GM12878 (cell line): ENCODE results near the gene ZNF79. TPM values are rescaled to one million over a fixed set of nuclear protein-coding genes. Genes with fewer than 3 reads are reported as not detected.

Experiments used
- ATAC-seq: fragments of 200-7000 bp; cut with Tn5 transposase; 3 replicates; pipeline ENCODE4 v1.9.1; 2020; ENCODE audit warnings: mild to moderate bottlenecking, moderate library complexity
- BruUV-seq: library from RNA; stranded (reverse); fragments of 400-500 nt; replicated peaks from 2 replicates; lab custom pipeline; 2021; lab: Mats Ljungman, UMichigan
- CTCF ChIA-PET: fragments of 300-600 bp; sonication (Branson Sonifier 250); formaldehyde crosslinking; extraction: SDS; loops from one replicate; lab custom pipeline; 2021; ENCODE audit warnings: inconsistent platforms; lab: Yijun Ruan, JAX
- POLR2A ChIA-PET: fragments of 350-600 bp; formaldehyde crosslinking; extraction: SDS; loops from one replicate; lab custom pipeline; 2021; ENCODE audit warnings: inconsistent platforms; lab: Charles Lee
- RAD21 ChIA-PET: fragments of 300-600 bp; sonication (Branson Sonifier 250); formaldehyde crosslinking; loops from one replicate; lab custom pipeline; 2023; ENCODE audit warnings: antibody characterized with exemption; ENCODE audit not compliant: unreplicated experiment; lab: Charles Lee
- SMC1A ChIA-PET: fragments of 300-600 bp; sonication (Branson Sonifier 250); formaldehyde crosslinking; loops from one replicate; lab custom pipeline; 2023; ENCODE audit not compliant: unreplicated experiment, uncharacterized antibody; lab: Charles Lee
- DNase-seq: peaks from one replicate; pipeline ENCODE4 v3.0.0-alpha.2; 2011; ENCODE audit warnings: low read depth, low spot score
- FAIRE-seq: peaks from 3 replicates; lab custom pipeline; 2011; peaks lifted over from hg19 to GRCh38; lab: Jason Lieb, UNC
- H2AFZ ChIP-seq: 2 replicates; pipeline ENCODE4 v1.6.0; 2011; ENCODE audit warnings: low read depth, low read length, control low read depth; ENCODE audit not compliant: control insufficient read depth
- H3K27ac ChIP-seq: 2 replicates; pipeline ENCODE4 v1.5.1; 2011; ENCODE audit warnings: control low read depth; ENCODE audit not compliant: control insufficient read depth, insufficient read depth
- H3K27me3 ChIP-seq, 2 experiments: replicated peaks in 1 of 2; 2 replicates each; pipeline versions ENCODE4 v1.6.0 to v1.6.1; 2011; ENCODE audit warnings: low read length in 1 of 2; ENCODE audit not compliant: control insufficient read depth in 2 of 2, insufficient read depth in 2 of 2
- H3K36me3 ChIP-seq, 2 experiments: 2 replicates each; pipeline ENCODE4 v1.5.1; 2011; ENCODE audit warnings: low read length in 1 of 2; ENCODE audit not compliant: control insufficient read depth in 2 of 2, insufficient read depth in 2 of 2
- H3K4me1 ChIP-seq: 2 replicates; pipeline ENCODE4 v1.6.1; 2011; ENCODE audit warnings: mild to moderate bottlenecking, low read length, moderate library complexity, mixed read lengths; ENCODE audit not compliant: control insufficient read depth, insufficient read depth
- H3K4me2 ChIP-seq: 2 replicates; pipeline ENCODE4 v1.6.0; 2011; ENCODE audit warnings: control low read depth; ENCODE audit not compliant: control insufficient read depth, insufficient read depth
- H3K4me3 ChIP-seq: fragments of 200-600 bp; sonication (generic); 2 replicates; pipeline ENCODE4 v1.5.1; 2016
- H3K79me2 ChIP-seq: 2 replicates; pipeline ENCODE4 v1.6.0; 2011; ENCODE audit warnings: low read length; ENCODE audit not compliant: control insufficient read depth, insufficient read depth
- H3K9ac ChIP-seq: 2 replicates; pipeline ENCODE4 v1.8.0; 2011; ENCODE audit warnings: low read length, control low read depth, mixed read lengths; ENCODE audit not compliant: control insufficient read depth, insufficient read depth
- H3K9me3 ChIP-seq: replicated peaks from 3 replicates; pipeline ENCODE4 v1.5.1; 2011; ENCODE audit warnings: mild to moderate bottlenecking, low read length; ENCODE audit not compliant: control insufficient read depth, insufficient read depth
- H4K20me1 ChIP-seq: 2 replicates; pipeline ENCODE4 v1.6.0; 2011; ENCODE audit not compliant: control insufficient read depth, insufficient read depth
- CHD1 ChIP-seq: IDR thresholded peaks from 2 replicates; pipeline ENCODE4 v1.6.1; 2012; ENCODE audit warnings: low read depth, low read length, improper control_type of control experiment
- FOXK2 ChIP-seq: fragments of 450-650 bp; IDR thresholded peaks from 2 replicates; pipeline ENCODE4 v1.6.1; 2017; ENCODE audit warnings: mild to moderate bottlenecking, moderate library complexity
- KLF5 ChIP-seq: fragments of 450-650 bp; IDR thresholded peaks from 2 replicates; pipeline ENCODE4 v1.6.1; 2014; ENCODE audit warnings: mild to moderate bottlenecking; ENCODE audit not compliant: partially characterized antibody
- MXI1 ChIP-seq: fragments of 150-350 bp; IDR thresholded peaks from 2 replicates; pipeline ENCODE4 v1.6.1; 2011; ENCODE audit warnings: low read depth, mild to moderate bottlenecking, inconsistent platforms, low read length, improper control_type of control experiment
- NFYB ChIP-seq: IDR thresholded peaks from 2 replicates; pipeline ENCODE4 v1.6.1; 2011; ENCODE audit warnings: low read depth, mild to moderate bottlenecking, low read length, improper control_type of control experiment, moderate library complexity; ENCODE audit not compliant: insufficient read depth
- POLR2AphosphoS2 ChIP-seq: IDR thresholded peaks from 2 replicates; pipeline ENCODE4 v1.6.1; 2011; ENCODE audit warnings: low read depth, mild to moderate bottlenecking, low read length, improper control_type of control experiment, moderate library complexity
- RAD21 ChIP-seq: IDR thresholded peaks from 2 replicates; pipeline ENCODE4 v1.6.1; 2011; ENCODE audit warnings: mild to moderate bottlenecking, low read depth, low read length, moderate library complexity; ENCODE audit not compliant: insufficient read depth
- RAD51 ChIP-seq: fragments of 450-650 bp; IDR thresholded peaks from 2 replicates; pipeline ENCODE4 v1.6.1; 2016; ENCODE audit warnings: moderate library complexity, mild to moderate bottlenecking, inconsistent platforms
- RELA ChIP-seq: fragments of 450-650 bp; IDR thresholded peaks from 2 replicates; pipeline ENCODE4 v1.8.0; 2014; ENCODE audit warnings: borderline replicate concordance; ENCODE audit not compliant: partially characterized antibody
- STAT3 ChIP-seq: IDR thresholded peaks from 2 replicates; pipeline ENCODE4 v1.6.1; 2011; ENCODE audit warnings: low read depth, low read length, improper control_type of control experiment
- TCF12 ChIP-seq: IDR thresholded peaks from 2 replicates; pipeline ENCODE4 v1.6.1; 2011; ENCODE audit warnings: low read depth, mild to moderate bottlenecking, low read length
- WGBS: methylation state at CpG from one replicate; pipeline ENCODE4 v1.1.6; 2016; ENCODE audit warnings: low lambda C conversion rate; ENCODE audit not compliant: insufficient replicate concordance, insufficient coverage; ENCODE audit errors: missing lambda C conversion rate; 5-methylcytosine and 5-hydroxymethylcytosine counted together
- in situ Hi-C: fragments of 300-500 bp; cut with MboI; formaldehyde crosslinking; loops from 9 replicates; pipeline ENCODE4 v1.14.3; 2018; ENCODE audit warnings: mixed read lengths
- intact Hi-C: fragments of 100-400 bp; cut with micrococcal nuclease; formaldehyde crosslinking; loops from one replicate; pipeline ENCODE4 v1.14.2; 2022; ENCODE audit not compliant: unreplicated experiment
- polyA plus RNA-seq, 11 experiments: library from polyadenylated mRNA; depleted of rRNA in 4 of 11; unstranded in 6 of 11; stranded (reverse) in 5 of 11; fragments of >200 nt; fragmentation: Nextera tagmentation in 4 of 11; fragmentation: Illumina TruSeq in 1 of 11; extraction: Ambion mirVana in 4 of 11; extraction: Trizol in 1 of 11; gene quantifications; 1 replicate in 1 of 11; 2 replicates in 10 of 11; pipeline versions ENCODE4 v1.2.1 to v1.2.3, GENCODE V29; 2011 to 2016; ENCODE audit warnings: inconsistent platforms in 2 of 11, missing spikeins in 2 of 11, low read depth in 1 of 11
- total RNA-seq, 4 experiments: library from RNA; depleted of rRNA in 3 of 4; stranded (reverse); fragments of >200 nt in 3 of 4; fragmentation: Illumina TruSeq in 1 of 4; extraction: Trizol in 1 of 4; gene quantifications; 2 replicates each; pipeline versions ENCODE4 v1.2.1 to v1.2.3, GENCODE V29; 2013 to 2021
- TF ChIP-seq, protein P1 (sequence below): fragments of 450-650 bp; IDR thresholded peaks from 2 replicates; pipeline ENCODE4 v1.6.1; 2016; ENCODE audit warnings: mild to moderate bottlenecking, moderate library complexity, borderline replicate concordance
- TF ChIP-seq, protein P2 (sequence below): IDR thresholded peaks from 2 replicates; pipeline ENCODE4 v1.6.1; 2011; ENCODE audit warnings: borderline replicate concordance, low read depth, mild to moderate bottlenecking, moderate library complexity, low read length; ENCODE audit not compliant: insufficient read depth, poor library complexity, severe bottlenecking
- TF ChIP-seq, protein P3 (sequence below): IDR thresholded peaks from 2 replicates; pipeline ENCODE4 v1.6.1; 2012; ENCODE audit warnings: improper control_type of control experiment, low read depth, low read length; ENCODE audit not compliant: insufficient replicate concordance

Gene ZNF79
- total and polyA plus RNA-seq, 10 of the 15 experiments (the other 5 are each of a cell fraction or from before 2014, with no cell fraction given), result 1.8 to 14.1 (median 11.7) TPM

DNA sequence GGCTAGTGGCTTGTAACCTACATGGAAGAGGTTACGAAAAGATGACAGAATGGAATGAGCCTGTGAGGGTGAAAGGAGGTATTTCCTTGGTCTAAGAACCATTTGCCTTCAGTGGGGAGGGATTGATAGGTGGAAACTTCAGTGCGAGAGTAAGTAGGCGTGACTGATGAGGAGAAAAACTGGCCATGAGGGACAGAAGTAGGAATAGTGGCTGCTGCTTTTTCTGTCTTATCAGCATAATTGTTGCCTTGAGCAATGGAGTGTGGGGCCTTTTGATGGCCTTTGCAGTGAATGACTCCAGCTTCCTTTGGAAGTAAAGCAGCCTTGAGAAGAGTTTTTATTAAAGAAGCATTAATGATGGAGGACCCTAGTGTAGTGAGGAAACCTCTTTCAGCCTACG is 9.0 kb upstream of the ZNF79 start:
- no peaks in the 10 kb centered on the region for H3K4me1 ChIP-seq
- no peak for ATAC-seq
- no peak overlapping the region for H3K9ac ChIP-seq
- in situ Hi-C loops (no loop called here), intact Hi-C loops (no loop called here)
- no peak for FAIRE-seq
- H3K27me3 ChIP-seq, result no peaks in the 10 kb centered on the region
- WGBS, result 88% methylated on average over 4 of the region's 4 CpGs
- ChIA-PET RAD21 (no interaction called here), CTCF (interaction anchor here (0.9 to 1.3 kb wide), 4 partner anchors 18 to 201 kb away, joined by 3 read pairs; partner anchors contain the start of gene SLC2A8), POLR2A (no interaction called here), SMC1A (no interaction called here)
- H3K27ac ChIP-seq, result no peak overlapping the region
- H3K36me3 ChIP-seq, result no peaks in the 10 kb centered on the region
- H2AFZ ChIP-seq, result no peak overlapping the region
- BruUV-seq, result no TSS peak
- H3K9me3 ChIP-seq, result no peaks in the 10 kb centered on the region
- no peaks in the 10 kb centered on the region for H4K20me1 ChIP-seq
- no peak overlapping the region for H3K4me2 ChIP-seq
- no peak overlapping the region for H3K4me3 ChIP-seq
- H3K79me2 ChIP-seq, result no peaks in the 10 kb centered on the region
- DNase-seq, result no peak
- TF ChIP-seq, protein P1, sequence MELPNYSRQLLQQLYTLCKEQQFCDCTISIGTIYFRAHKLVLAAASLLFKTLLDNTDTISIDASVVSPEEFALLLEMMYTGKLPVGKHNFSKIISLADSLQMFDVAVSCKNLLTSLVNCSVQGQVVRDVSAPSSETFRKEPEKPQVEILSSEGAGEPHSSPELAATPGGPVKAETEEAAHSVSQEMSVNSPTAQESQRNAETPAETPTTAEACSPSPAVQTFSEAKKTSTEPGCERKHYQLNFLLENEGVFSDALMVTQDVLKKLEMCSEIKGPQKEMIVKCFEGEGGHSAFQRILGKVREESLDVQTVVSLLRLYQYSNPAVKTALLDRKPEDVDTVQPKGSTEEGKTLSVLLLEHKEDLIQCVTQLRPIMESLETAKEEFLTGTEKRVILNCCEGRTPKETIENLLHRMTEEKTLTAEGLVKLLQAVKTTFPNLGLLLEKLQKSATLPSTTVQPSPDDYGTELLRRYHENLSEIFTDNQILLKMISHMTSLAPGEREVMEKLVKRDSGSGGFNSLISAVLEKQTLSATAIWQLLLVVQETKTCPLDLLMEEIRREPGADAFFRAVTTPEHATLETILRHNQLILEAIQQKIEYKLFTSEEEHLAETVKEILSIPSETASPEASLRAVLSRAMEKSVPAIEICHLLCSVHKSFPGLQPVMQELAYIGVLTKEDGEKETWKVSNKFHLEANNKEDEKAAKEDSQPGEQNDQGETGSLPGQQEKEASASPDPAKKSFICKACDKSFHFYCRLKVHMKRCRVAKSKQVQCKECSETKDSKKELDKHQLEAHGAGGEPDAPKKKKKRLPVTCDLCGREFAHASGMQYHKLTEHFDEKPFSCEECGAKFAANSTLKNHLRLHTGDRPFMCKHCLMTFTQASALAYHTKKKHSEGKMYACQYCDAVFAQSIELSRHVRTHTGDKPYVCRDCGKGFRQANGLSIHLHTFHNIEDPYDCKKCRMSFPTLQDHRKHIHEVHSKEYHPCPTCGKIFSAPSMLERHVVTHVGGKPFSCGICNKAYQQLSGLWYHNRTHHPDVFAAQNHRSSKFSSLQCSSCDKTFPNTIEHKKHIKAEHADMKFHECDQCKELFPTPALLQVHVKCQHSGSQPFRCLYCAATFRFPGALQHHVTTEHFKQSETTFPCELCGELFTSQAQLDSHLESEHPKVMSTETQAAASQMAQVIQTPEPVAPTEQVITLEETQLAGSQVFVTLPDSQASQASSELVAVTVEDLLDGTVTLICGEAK, result no peak
- TF ChIP-seq RAD51 (no peak), TCF12 (no peak), POLR2AphosphoS2 (no peak), FOXK2 (no peak), STAT3 (no peak), CHD1 (no peak), RAD21 (no peak), MXI1 (no peak), KLF5 (no peak), NFYB (no peak), RELA (no peak)
- TF ChIP-seq, protein P2, sequence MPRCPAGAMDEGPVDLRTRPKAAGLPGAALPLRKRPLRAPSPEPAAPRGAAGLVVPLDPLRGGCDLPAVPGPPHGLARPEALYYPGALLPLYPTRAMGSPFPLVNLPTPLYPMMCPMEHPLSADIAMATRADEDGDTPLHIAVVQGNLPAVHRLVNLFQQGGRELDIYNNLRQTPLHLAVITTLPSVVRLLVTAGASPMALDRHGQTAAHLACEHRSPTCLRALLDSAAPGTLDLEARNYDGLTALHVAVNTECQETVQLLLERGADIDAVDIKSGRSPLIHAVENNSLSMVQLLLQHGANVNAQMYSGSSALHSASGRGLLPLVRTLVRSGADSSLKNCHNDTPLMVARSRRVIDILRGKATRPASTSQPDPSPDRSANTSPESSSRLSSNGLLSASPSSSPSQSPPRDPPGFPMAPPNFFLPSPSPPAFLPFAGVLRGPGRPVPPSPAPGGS, result no peak
- TF ChIP-seq, protein P3, sequence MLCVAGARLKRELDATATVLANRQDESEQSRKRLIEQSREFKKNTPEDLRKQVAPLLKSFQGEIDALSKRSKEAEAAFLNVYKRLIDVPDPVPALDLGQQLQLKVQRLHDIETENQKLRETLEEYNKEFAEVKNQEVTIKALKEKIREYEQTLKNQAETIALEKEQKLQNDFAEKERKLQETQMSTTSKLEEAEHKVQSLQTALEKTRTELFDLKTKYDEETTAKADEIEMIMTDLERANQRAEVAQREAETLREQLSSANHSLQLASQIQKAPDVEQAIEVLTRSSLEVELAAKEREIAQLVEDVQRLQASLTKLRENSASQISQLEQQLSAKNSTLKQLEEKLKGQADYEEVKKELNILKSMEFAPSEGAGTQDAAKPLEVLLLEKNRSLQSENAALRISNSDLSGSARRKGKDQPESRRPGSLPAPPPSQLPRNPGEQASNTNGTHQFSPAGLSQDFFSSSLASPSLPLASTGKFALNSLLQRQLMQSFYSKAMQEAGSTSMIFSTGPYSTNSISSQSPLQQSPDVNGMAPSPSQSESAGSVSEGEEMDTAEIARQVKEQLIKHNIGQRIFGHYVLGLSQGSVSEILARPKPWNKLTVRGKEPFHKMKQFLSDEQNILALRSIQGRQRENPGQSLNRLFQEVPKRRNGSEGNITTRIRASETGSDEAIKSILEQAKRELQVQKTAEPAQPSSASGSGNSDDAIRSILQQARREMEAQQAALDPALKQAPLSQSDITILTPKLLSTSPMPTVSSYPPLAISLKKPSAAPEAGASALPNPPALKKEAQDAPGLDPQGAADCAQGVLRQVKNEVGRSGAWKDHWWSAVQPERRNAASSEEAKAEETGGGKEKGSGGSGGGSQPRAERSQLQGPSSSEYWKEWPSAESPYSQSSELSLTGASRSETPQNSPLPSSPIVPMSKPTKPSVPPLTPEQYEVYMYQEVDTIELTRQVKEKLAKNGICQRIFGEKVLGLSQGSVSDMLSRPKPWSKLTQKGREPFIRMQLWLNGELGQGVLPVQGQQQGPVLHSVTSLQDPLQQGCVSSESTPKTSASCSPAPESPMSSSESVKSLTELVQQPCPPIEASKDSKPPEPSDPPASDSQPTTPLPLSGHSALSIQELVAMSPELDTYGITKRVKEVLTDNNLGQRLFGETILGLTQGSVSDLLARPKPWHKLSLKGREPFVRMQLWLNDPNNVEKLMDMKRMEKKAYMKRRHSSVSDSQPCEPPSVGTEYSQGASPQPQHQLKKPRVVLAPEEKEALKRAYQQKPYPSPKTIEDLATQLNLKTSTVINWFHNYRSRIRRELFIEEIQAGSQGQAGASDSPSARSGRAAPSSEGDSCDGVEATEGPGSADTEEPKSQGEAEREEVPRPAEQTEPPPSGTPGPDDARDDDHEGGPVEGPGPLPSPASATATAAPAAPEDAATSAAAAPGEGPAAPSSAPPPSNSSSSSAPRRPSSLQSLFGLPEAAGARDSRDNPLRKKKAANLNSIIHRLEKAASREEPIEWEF, result no peak
